SKM-1 treated with dmso at 0.1 percent for 144 hours (cell line): ENCODE results near the gene ATP6V0E1.
"Not testable (repeated sequence)": the region's sequence is repeated elsewhere in the genome, so short reads cannot be mapped to it uniquely, and the experiment has no call there.

ENCODE experiments used
- DNase-seq: peaks from one replicate; lab custom pipeline; 2025; ENCODE audit not compliant: unreplicated experiment; lab: John Stamatoyannopoulos, UW

ATP6V0E1 gene

DNA sequence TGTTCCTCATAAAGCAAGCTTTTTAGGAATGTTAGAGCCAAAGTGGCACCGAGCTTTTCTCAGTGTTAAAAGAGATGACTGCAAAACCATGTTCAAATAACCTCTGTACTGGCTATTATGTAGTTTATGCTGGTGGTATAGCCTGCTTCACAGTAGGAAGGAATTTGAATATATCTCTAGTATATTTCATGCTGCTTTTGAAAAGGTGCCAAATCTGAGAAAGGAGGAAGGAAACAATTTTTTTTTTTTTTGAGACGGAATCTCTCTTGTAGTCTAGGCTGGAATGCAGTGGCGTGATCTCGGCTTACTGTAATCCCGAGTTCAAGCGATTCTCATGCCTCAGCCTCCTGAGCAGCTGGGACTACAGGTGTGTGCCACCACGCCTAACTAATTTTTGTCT is 86.1 kb downstream of the ATP6V0E1 start:
- no peak for DNase-seq

DNA sequence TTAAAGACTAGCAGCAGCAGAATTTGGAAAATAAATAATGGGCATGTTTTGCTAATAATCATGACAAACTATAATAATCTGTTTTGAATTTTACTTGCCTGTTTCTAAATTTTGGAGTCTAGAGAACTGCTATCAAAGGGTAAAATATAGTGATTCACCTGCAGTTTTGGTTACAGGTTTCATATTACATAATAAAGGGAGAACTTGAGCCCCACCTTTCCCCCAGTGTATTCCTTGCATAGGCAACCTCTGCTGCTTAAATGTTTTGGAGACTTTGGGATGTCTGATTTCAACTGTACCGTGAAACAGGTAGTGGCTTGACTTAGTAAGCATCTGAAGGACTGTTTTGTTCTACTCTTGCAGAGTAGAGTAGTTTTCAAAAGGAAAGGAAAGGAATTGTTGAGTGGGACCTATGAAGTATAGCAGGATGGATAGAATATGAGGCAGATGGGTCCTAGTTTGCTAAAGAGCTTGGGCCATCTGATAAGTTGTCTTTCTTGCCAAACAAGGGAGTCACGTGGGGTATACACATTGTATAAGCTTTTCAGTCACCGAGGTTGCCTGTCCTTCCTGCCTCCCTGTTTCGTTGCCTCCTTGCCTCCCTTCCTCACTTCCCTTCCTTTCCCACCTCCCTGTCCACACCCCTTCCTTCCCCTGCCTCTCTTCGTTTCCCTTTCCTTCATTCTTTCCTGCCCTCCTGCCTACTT is 91.7 kb downstream of the ATP6V0E1 start:
- DNase-seq = no peak

DNA sequence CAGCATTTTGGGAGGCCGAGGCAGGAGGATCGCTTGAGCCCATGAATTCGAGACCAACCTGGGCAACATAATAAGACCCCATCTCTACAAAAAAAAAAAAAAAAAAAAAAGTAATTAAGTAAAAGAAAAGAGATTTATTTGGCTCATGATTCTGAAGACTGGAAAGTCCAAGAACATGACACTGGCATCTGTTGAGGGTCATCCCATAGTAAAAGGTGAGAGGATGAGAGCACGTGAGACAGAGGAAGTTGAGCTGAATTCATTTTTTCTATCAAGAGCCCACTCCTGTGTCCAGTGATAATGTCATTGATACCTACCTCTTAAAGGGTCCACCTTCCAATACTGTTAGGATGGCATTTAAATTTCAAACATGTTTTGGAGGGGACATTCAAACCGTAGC is 92.4 kb downstream of the ATP6V0E1 start:
- no peak for DNase-seq

DNA sequence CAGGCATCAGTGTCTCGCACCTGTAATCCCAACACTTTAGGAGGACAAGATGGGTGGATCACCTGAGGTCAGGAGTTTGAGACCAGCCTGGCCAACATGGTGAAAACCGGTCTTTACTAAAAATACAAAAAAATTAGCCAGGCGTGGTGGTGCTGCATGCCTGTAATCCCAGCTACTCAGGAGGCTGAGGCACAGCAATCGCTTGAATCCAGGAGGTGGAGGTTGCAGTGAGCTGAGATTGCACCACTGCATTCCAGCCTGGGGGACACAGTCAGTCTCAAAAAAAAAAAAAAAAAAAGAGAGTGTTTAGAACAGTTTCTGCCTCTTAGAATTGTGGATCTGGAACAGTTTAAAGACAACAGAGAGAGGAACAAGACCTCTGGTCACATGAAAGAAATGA is 92.9 kb downstream of the ATP6V0E1 start:
- not testable (repeated sequence) for DNase-seq

DNA sequence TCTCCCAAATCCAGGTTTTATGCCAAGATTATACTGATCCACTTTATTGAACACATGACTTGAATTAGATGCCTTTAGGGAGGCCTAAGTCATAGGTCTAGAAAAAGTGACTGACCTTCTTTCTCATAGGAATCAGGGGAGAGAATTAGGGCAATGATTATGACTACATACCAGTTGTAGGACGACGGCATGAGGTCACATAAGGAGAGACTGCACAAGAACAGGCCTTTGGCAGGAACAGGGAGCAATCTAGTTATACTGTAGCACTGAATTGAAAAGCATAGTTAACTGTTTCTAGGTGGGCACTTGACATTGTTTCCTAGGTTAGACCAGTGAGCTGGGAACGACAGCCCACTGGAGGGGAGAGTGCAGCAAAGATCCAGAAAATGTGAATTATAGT is 95.3 kb downstream of the ATP6V0E1 start:
- DNase-seq = no peak
